IPS-11a (cell line): ENCODE results near the gene CEP20.

Source experiments
- H3K4me3 ChIP-seq: one replicate; pipeline ENCODE4 v1.5.1; 2013; ENCODE audit warnings: low read depth, low read length, control low read depth

Gene CEP20

GRCh38 chr16:15898654-15899053 lies 10.3 kb upstream of the CEP20 start:
- no peak overlapping the region for H3K4me3 ChIP-seq

- H3K4me3 ChIP-seq: no peak overlapping the region
Observed at GRCh38 chr16:15897834-15898254, 9.4 kb upstream of the CEP20 start.

GRCh38 chr16:15897121-15897780 lies 8.8 kb upstream of the CEP20 start:
- H3K4me3 ChIP-seq: no peak overlapping the region

- H3K4me3 ChIP-seq: no peak overlapping the region
Observed at GRCh38 chr16:15894571-15895374, 6.4 kb upstream of the CEP20 start.

GRCh38 chr16:15891508-15891907 lies 3.1 kb upstream of the CEP20 start:
- no peak overlapping the region for H3K4me3 ChIP-seq

- peak overlapping the region; percentile 98 for H3K4me3 ChIP-seq
Observed at GRCh38 chr16:15887283-15887682, 1.1 kb downstream of the CEP20 start.

GRCh38 chr16:15886078-15886477 lies 2.3 kb downstream of the CEP20 start:
- H3K4me3 ChIP-seq: no peak overlapping the region

- H3K4me3 ChIP-seq: no peak overlapping the region
Observed at GRCh38 chr16:15885560-15886001, 2.8 kb downstream of the CEP20 start.

- no peak overlapping the region for H3K4me3 ChIP-seq
Observed at GRCh38 chr16:15882563-15882962, 5.8 kb downstream of the CEP20 start.

GRCh38 chr16:15881794-15882379 lies 6.5 kb downstream of the CEP20 start:
- H3K4me3 ChIP-seq: no peak overlapping the region

GRCh38 chr16:15880434-15881308 lies 7.7 kb downstream of the CEP20 start:
- H3K4me3 ChIP-seq: no peak overlapping the region

GRCh38 chr16:15879255-15879811 lies 9.1 kb downstream of the CEP20 start:
- no peak overlapping the region for H3K4me3 ChIP-seq

- no peak overlapping the region for H3K4me3 ChIP-seq
Observed at GRCh38 chr16:15876503-15876902, 11.9 kb downstream of the CEP20 start.

GRCh38 chr16:15874745-15875314 lies 13.6 kb downstream of the CEP20 start:
- no peak overlapping the region for H3K4me3 ChIP-seq

- H3K4me3 ChIP-seq: no peak overlapping the region
Observed at GRCh38 chr16:15873737-15874136, 14.7 kb downstream of the CEP20 start.

GRCh38 chr16:15873301-15873700 lies 15.1 kb downstream of the CEP20 start:
- H3K4me3 ChIP-seq: no peak overlapping the region

- no peak overlapping the region for H3K4me3 ChIP-seq
Observed at GRCh38 chr16:15870011-15870410, 18.4 kb downstream of the CEP20 start.

- no peak overlapping the region for H3K4me3 ChIP-seq
Observed at GRCh38 chr16:15866451-15866850, 22.0 kb downstream of the CEP20 start.

- no peak overlapping the region for H3K4me3 ChIP-seq
Observed at GRCh38 chr16:15865742-15866141, 22.7 kb downstream of the CEP20 start.

GRCh38 chr16:15864939-15865338 lies 23.5 kb downstream of the CEP20 start:
- no peak overlapping the region for H3K4me3 ChIP-seq
